Hematopoietic multipotent progenitor cell treated with erythropoietin and hydrocortisone succinate and interleukin-3 and kit ligand, for 17 days (in vitro differentiated cells): ENCODE data around the gene WDR11.

Experiments used
- DNase-seq: peaks from one replicate; pipeline ENCODE4 v3.0.0-alpha.2; 2015; ENCODE audit warnings: low spot score

The WDR11 gene, protein sequence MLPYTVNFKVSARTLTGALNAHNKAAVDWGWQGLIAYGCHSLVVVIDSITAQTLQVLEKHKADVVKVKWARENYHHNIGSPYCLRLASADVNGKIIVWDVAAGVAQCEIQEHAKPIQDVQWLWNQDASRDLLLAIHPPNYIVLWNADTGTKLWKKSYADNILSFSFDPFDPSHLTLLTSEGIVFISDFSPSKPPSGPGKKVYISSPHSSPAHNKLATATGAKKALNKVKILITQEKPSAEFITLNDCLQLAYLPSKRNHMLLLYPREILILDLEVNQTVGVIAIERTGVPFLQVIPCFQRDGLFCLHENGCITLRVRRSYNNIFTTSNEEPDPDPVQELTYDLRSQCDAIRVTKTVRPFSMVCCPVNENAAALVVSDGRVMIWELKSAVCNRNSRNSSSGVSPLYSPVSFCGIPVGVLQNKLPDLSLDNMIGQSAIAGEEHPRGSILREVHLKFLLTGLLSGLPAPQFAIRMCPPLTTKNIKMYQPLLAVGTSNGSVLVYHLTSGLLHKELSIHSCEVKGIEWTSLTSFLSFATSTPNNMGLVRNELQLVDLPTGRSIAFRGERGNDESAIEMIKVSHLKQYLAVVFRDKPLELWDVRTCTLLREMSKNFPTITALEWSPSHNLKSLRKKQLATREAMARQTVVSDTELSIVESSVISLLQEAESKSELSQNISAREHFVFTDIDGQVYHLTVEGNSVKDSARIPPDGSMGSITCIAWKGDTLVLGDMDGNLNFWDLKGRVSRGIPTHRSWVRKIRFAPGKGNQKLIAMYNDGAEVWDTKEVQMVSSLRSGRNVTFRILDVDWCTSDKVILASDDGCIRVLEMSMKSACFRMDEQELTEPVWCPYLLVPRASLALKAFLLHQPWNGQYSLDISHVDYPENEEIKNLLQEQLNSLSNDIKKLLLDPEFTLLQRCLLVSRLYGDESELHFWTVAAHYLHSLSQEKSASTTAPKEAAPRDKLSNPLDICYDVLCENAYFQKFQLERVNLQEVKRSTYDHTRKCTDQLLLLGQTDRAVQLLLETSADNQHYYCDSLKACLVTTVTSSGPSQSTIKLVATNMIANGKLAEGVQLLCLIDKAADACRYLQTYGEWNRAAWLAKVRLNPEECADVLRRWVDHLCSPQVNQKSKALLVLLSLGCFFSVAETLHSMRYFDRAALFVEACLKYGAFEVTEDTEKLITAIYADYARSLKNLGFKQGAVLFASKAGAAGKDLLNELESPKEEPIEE

DNA sequence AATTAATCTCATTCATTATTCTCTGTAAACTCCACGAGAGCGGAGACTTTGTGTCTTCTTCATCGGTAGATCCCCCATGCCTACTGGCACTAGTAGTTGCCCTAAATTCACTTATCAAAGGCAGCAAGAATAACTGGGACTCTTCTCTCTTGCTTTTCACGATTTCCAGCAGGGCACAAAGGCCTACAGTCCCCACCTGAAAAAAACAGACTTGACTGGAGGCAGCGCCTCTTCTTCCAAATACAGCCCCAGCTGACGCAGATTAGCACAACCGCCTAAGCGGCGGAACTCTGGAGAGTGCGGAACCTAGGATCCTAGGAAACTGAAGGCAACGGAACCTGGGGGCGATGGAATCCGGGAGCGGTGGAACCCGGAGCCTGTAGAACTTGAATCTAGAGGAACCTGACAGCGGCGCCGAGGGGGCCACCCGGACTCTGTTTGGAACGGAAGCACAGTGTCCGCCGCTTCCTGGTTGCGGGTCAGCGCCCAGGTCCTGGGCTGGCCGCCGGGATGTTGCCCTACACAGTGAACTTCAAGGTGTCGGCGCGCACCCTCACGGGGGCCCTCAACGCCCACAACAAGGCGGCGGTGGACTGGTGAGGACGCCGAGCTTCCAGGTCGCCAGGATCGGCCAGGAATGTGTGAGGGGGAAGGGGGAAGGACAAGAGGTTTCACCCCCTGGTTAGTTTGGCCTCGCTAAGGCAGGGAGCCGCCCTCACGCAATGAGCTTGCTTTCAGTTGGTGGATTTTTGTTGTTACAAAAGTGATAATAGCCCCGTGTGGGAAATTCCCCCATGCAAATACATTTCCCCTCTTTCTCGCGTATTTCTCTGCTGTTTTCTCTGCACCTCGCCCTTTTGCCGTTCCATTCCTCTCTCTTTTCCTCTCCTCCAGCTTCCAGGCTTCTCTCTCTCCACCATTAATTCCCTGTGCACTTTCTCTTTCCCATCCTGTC lies at the start of gene WDR11:
Gene WDR11, plus strand, starts transcription at position 452 of the 955 bp plus-strand sequence. Its CDS starts 59 bp downstream, at position 511.
- DNase-seq = peak; percentile 63

DNA sequence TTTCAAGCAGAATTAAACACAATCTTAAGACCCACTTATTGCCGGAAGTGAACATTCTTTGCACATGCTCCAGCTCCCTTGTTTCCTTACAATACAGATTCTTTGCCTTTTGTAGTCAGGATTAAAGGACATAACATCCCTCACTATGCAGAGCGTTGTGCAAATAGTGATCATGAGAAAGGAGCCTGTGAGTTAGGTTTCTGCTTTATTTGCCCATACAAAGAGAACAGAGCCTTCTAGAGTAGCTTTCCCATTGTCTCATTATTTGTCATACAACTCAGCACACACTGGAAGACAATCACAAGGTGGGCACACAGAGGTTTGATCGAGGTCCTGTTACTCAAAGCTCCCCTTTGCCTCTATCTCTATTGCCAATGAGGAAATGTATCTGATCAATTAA lies 48.2 kb upstream of the WDR11 start:
- DNase-seq = no peak

DNA sequence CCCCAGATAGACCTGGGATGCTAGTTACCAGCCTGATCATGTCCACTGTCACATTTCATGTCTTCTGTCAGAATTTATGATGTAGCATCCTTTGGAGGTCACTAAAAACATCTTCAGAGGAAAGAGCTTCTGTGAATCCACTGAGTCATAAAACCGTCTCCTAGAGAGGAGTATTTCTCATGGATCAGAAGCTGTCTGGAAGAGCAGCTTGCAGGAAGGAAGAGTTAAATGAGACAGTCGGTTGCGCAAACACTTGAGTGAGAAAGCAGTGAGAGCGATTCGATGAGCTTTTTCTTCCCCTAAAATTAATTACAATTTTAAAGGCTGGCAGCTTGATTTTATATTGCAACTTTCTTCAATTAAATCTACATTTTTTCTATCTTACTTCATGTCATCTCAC lies 47.2 kb upstream of the WDR11 start:
- no peak for DNase-seq

DNA sequence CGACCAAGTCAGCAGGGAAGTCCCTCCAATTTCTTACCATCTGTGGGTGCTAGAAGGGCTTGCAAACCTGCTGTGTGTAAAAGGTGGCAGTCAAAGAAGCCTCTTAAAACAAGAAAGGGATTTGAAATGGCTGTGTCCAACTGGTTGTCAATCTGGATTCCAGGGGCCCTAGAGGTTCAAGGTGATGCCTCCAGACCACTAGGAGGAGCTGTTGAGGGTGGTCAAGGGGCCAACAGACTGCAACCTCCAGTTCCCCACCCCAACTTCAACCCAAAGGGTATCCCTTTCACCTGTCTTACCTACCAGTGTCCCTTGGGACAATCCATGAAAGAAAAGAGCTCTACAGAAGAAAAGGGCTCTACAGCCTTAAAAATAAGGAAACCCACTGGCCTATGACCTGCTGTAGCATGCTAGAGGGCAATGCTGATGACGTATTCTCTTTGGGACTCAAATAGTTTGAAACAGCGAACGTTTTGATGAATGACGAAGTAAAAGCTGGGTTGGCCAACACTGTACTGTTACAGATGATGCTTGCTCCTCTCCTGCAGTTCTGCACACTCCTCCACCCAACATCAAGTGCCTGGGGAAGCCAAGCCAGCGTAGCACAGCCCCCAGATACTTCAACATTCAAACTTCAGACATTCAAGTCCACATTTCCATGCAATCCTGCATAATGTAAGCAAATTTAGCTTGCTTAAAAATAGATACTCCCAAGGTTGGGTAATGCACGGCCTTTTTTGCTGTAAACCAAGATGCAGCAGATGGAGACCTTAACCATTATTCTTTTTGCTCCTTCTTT lies 45.9 kb upstream of the WDR11 start:
- DNase-seq = no peak

DNA sequence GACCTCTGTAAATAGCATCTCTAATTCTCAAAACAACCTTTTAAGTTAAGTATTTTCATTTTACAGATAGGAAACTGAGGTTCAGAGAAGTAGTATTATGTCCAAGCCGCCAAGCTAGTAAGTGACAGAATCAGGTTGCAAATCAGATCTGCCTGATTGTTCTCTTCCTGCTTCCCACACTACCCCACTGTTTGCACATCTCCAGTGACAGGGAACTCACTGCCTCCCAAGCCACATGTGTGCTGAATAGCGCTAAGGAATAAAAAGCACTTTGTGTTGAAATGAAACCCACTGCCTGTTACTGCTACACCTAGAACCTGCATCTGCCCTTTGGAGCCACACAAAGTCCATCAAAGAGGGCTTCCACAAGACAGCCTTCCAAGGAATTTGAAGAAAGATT lies 45.1 kb upstream of the WDR11 start:
- no peak for DNase-seq

DNA sequence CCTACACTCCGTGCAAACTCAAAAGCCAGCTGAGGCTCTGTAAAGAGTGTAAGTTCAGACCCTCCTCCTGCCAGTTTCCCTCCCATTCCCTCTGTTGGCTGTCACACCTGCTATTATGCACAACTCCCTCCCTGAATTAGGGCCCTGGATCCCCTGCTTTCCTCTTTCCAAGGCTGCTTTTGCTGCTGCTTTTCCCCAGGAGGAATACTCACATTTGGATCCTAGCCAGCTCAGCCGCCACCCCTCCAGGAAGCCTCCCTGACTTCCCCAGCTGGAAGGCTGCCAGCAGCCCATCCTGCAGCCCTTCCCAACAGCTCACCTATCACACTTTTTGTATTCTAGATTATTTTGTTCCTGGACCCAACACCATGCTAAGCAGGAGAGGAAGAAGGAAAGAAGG lies 40.9 kb upstream of the WDR11 start:
- DNase-seq = no peak

DNA sequence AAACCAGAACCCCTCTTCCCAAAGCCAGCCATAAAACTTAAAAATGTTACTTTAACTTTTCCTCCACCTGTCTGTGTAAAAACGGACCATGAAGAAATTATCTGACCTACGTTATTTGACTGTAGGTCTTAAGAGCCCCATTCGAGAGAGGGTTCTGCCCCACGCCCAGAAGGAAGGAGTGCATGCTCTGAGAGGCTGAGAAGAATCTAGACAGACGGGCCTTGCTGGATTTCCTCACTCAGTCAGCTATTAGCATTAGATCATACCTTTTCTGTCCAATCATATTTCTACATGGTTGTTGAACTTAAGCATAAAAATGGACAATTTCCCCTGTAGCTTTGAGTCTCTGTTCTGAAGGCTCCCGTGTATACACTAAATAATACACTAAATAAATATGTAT lies 38.1 kb upstream of the WDR11 start:
- DNase-seq = no peak

DNA sequence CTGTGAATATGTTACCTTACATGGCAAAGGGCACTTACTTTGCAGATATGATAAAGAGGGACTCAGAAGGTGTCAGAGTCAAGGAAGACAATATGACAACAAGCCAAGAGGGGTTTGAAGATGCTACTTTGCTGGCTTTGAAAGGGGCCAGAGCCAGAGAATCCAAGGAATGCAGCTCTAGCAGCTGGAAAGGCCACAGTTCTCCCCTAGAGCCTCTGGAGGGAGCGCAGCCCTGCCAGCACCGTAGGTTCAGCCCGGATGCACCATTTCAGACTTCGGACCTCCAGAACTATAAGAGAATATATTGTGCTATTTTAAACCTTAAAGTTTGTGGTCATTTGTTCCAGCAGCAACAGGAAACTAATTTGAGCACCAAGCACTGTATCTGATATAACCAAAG lies 32.9 kb upstream of the WDR11 start:
- no peak for DNase-seq

DNA sequence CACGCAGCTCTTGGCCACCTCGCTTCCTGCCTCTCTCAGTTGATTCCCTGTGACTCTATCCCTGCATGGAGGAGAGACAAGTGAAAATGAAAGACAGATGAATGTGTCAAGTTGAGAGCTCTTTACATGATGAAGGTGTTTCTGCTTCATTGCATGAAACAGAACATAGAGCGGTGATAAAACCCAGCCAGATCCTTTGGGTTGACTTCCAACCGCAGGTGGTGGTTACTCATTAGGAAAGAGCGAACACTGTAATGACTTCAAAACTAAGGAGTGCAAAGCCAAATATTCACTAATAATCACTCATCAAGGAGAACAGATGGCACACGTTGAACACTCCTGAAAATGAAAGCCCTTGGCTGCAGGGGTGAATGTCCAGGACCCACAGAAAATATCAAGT lies 31.8 kb upstream of the WDR11 start:
- DNase-seq = no peak

DNA sequence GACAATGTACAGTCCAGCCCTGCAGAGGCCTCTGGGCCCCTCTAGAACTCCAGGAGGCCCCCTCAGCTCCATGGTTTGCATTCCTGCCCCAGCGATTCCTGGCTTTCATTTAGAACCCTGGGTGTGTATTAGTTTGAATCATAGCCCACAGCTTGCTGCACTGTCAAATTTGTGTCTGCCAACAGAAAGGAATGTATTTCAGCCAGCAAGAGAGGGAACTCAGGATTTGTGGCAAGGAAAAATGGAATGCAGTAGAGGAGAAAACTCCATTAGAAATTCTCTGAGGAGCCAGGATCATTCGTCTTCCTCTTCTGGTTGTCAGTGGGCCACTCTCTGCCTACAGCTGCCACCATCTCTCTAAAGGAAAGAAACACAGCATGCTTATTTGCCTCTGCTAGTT lies 27.9 kb upstream of the WDR11 start:
- DNase-seq = no peak

DNA sequence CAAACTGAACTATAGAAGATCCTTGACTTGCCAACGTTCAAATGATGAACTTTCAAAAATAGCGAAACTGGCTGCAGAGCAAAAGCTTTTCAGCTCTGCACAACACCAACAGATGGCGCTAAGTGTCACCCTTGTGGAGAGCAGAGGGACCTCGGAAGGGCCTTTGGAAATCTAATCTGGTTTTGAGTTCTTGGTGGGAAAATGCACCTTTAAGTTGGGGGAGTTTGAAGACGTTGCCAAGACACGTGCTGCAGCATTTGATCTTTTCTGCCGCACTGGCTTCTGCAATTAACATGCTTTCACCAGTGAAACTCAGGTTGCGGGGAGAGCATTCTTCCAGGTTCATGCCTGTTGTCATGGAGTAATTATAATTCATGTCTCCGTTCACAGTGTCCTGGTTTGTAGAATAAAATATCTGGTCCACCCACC lies 26.3 kb upstream of the WDR11 start:
- DNase-seq = peak; percentile 6

DNA sequence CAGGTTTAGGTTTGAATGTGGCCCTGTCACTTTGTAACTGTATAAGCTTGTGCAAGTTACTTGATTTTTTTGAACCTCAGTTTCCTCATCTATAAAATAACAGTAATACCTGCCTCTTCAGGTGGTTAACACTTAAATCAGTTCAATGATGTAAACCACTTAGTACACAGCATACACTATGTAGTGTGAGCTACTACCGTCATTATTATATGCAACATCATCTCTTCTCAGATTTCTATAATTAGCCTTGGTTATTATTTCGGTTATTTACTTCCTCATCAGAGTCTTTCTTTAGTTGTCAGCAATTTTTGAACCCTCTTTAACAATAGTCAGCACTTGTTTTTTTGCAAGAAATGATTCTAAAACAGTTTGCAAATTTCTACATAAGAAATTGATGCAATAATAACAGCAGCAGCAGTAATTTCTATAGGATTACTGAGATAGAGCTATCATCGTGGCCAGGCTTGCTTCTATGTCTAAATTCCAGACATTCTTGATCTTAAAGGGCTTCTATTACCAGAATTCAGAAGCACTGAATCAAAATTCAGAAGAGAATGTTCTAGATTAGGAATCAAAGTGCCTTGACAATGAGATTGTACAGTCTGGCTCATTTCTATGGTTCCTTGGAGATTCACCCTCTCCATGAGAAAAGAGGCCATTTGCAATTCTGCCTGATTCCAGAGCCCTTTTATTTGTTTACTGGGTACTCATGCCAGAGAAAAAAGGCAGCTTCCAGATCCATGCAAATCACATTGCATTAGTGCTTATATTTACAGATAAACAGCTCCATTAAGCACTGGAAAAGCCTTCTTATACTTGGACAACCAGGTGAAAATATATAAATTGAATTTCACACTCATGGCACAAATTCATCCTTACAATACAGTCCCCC lies 25.0 kb upstream of the WDR11 start:
- no peak for DNase-seq

DNA sequence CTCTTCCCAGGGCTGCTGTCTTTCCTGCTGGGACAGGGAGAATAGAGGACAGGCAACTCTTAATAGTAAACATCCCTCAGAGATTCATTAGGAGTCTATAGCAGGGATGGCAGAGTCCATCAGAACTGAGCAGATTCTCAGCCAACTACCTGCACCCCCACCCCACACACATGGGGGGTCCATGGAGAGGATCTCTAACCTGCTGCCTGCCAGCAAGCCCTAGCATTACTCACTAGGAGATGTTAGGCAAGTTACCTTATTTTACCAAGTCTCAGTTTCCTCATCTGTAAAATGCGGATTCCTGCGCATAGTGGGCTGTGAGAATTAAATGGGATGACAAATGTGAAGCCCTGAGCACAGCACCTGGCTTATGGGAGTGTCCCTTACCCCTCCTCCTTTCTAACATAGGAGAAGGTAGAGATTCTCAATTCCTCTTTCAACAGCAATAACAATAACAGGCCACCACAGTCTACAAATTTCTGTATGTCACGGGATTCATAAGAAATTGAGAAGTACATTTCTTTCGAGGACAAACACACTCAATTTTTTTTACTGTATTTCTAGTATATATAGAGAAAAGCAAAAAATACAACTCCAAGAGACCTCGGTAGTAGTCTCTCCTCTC lies 23.8 kb upstream of the WDR11 start:
- no peak for DNase-seq

DNA sequence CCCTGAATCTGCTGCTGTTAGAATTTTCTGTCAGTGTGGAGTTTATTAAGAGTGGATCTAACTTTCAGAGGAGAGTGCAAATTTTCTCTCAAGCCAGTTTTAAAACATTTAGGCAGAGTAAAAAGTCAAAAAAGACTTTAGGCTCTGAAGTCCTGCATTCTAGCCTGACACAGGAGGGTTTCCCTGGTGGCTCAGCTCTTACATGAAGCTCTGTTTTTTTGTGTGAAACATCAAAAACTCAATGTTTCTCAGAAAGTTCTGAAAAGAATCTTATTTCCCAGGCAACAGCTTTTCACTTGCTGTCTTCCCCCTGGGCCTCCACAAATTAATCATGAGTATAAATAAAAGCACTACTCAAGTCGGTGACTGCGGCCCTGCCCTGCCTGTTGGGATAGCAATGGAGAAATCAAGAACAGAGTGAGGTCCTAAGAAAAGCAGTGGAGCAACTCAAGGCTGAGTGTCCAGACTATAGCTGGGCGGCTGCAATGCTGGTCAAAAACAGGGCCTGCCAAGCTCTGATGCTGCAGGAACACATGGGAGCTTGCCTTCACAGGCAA lies 22.3 kb upstream of the WDR11 start:
- DNase-seq = no peak

DNA sequence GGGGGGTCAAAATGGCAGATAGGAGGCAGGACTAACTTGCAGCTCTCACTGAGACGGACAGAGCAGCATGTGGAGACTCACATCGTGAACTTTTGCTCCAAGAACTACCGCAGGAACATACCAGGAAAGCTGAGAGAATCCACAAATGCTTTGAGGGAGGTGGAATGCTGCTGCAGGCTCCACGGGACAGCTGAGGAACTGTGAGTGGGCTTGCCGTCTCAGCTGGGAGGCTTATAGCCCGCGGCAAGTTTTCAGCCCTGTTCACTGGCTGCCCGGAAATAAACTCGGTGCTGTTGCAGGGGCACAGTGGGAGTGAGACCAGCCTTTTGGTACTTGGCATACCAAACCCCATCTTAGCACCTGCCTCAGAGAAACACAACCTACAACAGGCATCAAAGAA lies 19.1 kb upstream of the WDR11 start:
- DNase-seq = no peak

DNA sequence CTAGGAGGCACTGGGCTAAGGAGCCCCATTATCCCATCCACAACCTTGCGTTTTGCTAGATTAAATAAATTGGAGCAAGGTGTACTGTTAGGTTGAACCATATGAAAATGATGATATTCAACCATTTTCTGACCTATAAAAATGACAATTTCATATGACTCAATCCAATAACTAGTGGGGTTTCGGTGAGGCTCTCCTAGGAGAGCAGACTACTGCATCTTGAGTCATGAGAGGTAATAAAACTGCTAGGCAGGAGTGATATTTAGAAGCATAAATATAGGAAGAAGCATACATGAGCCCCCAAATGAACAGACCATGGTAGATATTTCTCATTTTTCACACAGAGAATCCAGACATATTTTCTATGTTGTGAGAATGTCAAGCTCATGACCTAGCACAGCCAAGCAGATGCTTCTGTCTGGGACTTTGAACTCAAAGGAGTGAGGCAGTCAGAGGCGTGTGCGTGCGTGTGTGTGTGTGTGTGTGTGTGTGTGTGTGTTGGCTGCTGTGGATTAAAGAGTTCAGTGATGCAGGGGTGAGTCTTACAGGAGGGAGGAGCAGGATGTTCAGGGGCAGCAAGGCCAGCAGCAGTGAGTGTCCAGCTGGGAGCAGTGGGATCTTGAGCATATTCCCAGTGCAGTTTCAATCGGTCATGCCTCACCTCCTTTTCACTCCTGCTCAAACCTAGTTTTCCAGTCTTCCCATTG lies 17.8 kb upstream of the WDR11 start:
- DNase-seq = no peak

DNA sequence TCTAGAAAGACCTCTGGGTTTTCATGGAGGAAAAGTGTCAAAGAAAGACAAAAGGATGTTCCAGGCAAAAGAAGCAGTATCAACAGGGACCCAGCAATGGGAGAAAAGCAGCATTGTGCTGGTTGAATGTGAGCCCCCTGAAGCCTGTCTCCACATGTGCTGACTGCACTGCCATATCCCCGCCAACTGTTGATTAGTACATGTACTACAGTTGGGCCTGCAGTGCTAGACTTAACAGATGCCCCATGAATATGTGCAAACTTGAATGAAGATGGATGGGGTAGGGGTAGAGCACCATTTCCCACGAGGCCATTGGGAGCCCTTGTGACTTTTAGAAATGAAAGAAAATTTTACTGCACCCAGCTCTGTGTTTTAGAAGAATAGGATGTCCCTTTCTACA lies 15.6 kb upstream of the WDR11 start:
- no peak for DNase-seq

DNA sequence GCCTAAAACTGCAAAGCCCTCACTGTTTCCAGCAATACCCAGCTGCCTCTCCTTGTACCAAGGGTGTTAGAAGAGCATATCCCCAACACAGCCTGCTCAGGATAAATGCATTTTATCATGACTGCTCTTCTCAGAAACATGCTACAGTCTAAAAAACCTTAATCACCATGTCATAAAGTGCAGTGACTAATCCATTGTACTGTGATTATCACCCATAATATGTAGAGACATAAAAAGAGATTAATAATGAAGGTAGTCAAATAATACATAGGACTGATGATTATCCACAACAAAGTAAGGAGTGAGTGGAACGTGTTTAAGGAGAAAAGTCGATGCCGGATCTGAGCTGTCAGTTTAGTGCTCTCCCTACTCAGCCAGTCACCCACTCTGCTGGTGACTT lies 12.2 kb upstream of the WDR11 start:
- no peak for DNase-seq
